ENCODE data around the gene RAPGEF2.
"Not testable (repeated sequence)": the region's sequence is repeated elsewhere in the genome, so short reads cannot be mapped to it uniquely, and the experiment has no call there.

RAPGEF2 gene

GRCh38 chr4:159101988-159102621, 774 bp upstream of the RAPGEF2 start:
- DNase-seq = no peak

DNA sequence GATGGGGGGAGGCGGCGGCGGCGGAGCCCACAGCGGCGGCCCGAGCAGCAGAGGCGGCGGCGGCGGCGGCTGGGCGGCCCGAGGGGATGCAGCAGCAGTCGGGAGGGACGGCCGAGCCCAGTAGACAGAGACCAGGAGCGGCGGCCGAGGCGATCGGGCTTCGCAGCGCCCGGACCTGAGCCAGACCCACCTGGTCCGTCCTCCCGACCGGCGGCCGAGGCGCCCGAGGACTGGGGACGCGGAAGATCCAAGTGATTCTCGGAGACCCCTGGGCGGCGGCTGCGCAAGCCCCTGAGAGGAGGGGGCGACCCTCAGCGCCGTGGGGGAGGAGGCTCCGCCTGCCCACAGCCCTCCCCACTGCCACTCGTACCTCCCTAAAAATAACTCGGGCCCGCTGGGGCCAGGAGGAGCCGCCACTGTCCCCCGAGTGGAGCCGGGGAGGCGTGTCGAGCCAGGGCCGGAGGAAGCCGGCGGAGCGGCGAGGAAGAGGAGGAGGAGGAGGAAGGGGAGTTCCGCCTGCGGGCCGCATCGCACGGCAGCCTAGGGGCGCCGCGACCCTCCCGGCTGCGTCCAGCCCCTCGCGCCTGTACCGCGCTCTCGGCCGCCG, 608 bp downstream of the RAPGEF2 start:
- peak; percentile 51 for DNase-seq

- DNase-seq = no peak
Measured at GRCh38 chr4:159104694-159105414, 2.0 kb downstream of the RAPGEF2 start.

- DNase-seq = peak; percentile 54
Measured at GRCh38 chr4:159105761-159106243, 2.9 kb downstream of the RAPGEF2 start.

DNA sequence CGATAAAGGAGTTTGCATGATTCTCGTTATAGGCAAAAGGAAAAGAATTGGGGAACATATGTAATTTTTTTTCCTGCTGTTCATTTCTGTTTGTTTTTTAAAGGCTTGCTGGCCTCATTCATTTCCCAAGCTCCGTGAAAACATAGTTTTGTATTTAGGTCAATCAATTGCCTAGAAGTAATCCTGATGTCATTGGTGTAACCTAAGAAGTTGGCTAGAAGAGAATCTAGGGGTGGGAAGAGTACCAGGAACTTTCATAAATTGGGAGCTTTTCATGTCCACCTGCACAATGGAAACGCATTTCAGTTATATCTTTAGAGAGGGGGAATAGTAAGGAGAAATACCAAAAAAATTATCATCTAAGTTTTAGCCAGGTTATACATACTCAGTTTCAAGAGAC, 3.8 kb downstream of the RAPGEF2 start:
- DNase-seq = no peak

DNA sequence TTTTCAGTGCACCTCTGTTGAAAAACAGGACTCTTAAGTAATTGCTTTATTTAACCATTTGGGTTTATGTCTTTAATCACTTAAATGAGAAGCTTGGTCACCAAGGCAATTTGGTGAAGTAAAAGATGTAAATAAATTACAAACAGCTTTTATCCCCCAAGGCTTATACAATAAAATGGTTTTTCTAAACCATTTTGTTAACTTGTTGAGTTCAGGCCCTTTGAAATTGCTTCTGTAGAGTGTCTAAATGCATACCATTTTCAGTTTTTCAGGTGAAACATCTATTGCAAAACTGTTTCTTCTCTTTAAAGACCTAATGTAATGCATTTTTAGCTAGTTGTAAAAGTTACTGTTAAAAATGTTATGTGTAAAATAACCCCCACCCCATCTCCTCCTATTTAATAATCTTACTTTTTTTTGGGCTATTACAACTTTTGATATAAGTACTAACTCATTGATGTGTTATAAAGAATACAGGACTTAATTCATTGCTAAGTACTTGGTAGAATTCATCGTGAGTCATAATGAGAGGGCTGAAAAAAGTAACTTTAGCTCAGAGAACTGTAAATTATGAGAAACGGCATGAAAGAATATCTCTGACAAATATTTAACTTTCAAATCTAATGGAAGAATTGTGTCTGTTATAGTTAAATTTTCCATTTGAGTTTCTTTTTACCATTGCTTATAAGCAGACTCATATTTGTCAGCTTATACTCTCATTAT, 4.5 kb downstream of the RAPGEF2 start:
- peak; percentile 61 for DNase-seq

- no peak for DNase-seq
Measured at GRCh38 chr4:159108124-159108523, 5.2 kb downstream of the RAPGEF2 start.

DNA sequence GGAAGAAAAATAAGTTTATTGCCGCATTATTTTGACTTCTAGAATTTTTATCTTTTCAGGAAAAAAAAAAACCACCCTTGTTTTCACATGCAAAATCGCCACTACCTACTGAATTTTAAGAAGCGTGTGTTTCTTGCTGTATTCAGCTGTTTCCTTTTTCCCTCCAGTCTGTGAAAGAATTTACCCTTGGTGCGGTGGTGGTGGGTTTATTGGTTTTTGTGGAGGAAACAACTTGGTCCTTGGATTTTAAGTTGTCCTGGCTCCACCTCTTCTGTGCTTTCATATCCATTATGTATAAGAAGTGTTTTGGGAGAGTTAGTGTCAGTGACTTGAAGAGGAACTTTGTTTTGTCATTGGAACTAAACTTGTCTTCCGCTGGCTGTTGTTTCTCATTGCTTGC, 8.1 kb downstream of the RAPGEF2 start:
- DNase-seq = no peak

DNA sequence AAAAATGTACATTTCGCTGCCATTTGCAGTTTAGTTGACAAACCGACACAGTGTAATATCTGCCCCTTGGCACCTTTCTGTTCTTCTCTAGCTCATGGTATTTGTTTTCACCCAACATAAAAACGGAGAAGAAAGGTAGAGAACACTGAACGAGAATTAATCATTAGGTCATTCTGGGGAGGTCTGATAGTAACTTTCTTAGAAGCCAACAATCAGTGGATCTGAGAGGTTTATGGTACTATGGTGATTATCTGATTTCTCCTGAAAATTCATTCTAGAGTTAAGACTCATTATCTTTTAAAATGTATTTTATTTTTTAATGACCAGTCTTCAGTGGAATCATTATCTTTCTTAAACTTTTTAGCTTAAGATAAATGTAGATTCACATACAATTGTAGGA, 8.5 kb downstream of the RAPGEF2 start:
- no peak for DNase-seq

- DNase-seq = not testable (repeated sequence)
Measured at GRCh38 chr4:159113366-159113765, 10.5 kb downstream of the RAPGEF2 start.

GRCh38 chr4:159116098-159116497, 13.2 kb downstream of the RAPGEF2 start:
- not testable (repeated sequence) for DNase-seq

DNA sequence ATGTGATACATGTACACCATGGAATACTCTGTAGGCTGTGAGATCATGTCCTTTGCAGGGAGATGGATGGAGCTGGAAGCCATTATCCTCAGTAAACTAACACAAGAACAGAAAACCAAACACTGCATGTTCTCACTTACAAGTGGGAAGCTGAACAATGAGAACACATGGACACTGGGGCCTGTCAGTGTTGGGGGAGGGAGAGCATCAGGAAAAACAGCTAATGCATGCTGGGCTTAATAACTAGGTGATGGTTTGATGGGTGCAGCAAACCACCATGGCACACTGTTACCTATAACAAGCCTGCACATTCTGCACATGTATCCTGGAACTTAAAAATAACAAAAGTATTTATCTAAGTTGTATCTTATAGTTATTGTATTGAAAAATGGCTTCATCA, 13.8 kb downstream of the RAPGEF2 start:
- DNase-seq = not testable (repeated sequence)

GRCh38 chr4:159117564-159117963, 14.7 kb downstream of the RAPGEF2 start:
- no peak for DNase-seq

DNA sequence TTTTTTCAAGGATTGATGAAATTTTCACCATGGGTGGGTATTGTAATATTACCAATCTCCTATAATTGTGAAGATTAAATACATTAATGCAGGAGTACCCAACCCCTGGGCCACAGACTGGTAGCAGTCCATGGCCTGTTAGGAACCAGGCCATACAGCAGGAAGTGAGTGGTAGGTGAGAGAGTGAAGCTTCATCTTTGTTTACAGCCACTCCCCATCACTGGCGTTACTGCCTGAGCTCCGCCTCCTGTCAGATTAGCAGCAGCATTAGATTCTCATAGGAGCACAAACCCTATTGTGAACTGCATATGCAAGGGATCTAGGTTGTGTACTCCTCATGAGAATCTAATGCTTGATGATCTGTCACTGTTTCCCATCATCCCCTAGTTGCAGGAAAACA, 15.1 kb downstream of the RAPGEF2 start:
- DNase-seq = no peak

DNA sequence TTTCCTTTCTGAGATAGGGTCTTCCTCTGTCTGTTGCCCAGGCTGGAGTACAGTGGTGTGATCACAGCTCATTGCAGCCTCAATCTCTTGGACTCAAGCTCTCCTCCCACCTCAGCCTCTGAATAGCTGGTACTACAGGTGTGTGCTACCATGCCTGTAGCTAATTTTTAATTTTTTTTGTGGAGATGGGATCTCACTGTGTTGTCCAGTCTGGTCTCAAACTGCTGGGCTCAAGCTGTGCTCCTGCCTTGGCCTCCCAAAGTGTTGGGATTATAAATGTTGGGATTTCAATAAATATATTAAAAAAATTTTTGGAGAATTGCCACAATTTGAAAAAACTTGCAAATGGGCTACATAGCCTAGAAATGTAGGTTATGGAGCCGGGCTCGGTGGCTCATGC, 18.5 kb downstream of the RAPGEF2 start:
- DNase-seq = no peak

GRCh38 chr4:159126716-159127115, 23.8 kb downstream of the RAPGEF2 start:
- DNase-seq = peak; percentile 26

DNA sequence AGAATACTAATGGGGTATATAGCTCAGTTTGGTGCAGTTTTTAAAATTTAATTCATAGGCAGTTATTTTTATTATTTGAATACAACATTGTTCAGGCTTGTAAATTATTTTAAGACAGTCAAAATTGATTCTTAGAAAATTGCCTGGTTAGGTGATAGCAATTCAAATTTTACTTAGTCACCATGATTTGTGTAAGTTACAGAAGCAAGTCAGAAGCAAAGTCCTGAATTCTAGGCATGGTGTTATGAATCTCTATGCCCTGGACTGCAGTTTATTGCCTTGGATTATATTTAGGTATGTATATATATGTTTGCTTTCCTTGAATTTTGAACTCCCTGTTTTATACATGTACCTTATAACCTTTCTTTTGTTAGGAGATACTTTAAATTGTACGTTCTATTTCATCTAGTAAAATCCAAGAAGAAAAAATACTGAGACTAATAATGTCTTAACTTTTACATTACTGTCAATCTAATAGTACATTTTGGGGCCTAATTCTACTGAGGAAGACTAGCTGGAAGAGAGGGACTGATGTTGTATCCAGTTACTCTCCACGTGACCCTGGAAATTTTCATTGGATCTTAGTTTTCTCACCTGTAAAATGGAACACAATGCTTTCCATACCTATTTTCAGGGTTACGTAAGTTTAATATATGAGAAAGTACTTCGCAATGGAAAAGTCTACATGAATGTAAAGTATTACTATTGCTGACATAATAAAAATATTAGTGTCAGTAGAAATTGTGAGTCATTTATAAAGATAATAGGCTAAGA, 25.1 kb downstream of the RAPGEF2 start:
- DNase-seq = no peak

- DNase-seq = no peak
Measured at GRCh38 chr4:159129814-159130550, 27.1 kb downstream of the RAPGEF2 start.

DNA sequence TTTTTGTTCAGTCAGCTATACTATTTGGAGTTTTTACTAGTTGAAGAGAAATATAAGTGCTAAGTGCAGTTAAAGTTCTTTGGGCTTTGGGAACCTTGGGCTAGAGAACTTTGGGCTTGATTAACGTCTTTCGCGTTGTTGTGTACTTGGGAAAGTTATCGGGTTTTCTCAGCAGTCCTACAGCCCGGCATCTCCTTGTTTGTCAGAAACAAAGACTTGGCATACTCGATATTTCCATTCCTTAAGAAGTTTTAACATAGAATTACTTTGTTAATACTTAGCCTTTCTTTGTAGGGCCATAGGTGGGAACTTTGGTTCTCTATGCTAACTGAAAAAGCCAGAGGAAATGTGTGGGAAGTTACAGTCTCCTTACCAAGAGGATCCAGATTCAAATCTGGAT, 28.7 kb downstream of the RAPGEF2 start:
- no peak for DNase-seq

DNA sequence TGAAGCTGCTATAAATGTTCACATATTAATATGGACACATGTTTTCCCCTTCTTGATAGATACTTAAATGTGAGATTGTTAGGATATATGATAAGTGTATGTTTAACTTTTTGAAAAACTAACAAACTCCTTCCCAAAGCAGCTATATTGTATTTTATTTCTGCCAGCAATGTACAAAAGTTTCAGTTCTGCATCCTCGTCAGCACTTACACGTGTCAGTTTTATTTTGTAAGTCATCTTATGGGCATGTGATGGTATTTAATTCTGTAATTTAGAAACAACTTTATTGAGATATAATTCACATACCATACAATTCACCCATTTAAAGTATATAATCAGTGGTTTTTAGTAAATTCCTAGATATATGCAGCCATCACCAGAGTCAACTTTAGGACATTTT, 31.6 kb downstream of the RAPGEF2 start:
- no peak for DNase-seq

DNA sequence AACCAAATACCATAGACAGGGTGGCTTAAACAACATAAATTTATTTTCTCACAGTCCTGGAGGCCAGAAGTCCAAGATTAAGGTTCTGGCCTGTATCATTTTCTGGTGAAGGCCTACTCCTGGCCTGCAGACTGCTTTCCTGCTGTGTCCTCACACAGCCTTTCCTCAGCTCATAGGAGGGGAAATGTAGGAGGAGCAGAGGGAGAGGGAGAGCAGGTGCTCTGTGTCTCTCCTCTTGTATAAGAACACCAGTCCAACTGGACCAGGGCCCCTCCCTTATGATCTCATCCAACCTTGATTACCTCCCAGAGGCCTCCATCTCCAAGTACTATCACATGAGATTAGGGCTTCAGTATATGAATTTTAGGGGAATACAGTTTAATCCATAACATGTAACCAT, 34.3 kb downstream of the RAPGEF2 start:
- DNase-seq = no peak

GRCh38 chr4:159138436-159138835, 35.6 kb downstream of the RAPGEF2 start:
- no peak for DNase-seq
